ENCODE measurements around the gene MRGPRG. TPM values are rescaled to one million over a fixed set of nuclear protein-coding genes. Genes with fewer than 3 reads are reported as not detected.

MRGPRG gene
- total RNA-seq, 4 donors from 2014 or later = not detected

GRCh38 chr11:3243880-3244279 lies 25.3 kb upstream of the MRGPRG start:
- Histone ChIP-seq H3K4me1 (no peaks in the 10 kb centered on the region), H3K27ac (replicated peaks in 1 of 4) (no peak overlapping the region), H3K4me3 (no peak overlapping the region), H3K27me3 (peaks cover 0 to 8% (median 0%) of the 10 kb centered on the region in 4 donors), H3K9me3 (no peaks in the 10 kb centered on the region), H3K36me3 (no peaks in the 10 kb centered on the region)
- WGBS = 67% methylated on average over 1 of the region's 1 CpG
- no peak for TF ChIP-seq POLR2AphosphoS5 (IDR thresholded peaks at IDR 0.05)
- no peak for TF ChIP-seq EP300 (IDR thresholded peaks at IDR 0.05)
- no peak for TF ChIP-seq POLR2A (IDR thresholded peaks at IDR 0.05; ENCODE audit: low read depth)
- no peak for TF ChIP-seq CTCF (IDR thresholded peaks at IDR 0.05)
- intact Hi-C loops (cut with DNase I) = no loop called here
- DNase-seq (ENCODE audit: extremely low spot score) = no peak

GRCh38 chr11:3237119-3237518 lies 18.5 kb upstream of the MRGPRG start:
- H3K9me3 ChIP-seq = no peaks in the 10 kb centered on the region
- H3K4me1 ChIP-seq = peaks cover 0 to 2% (median 1%) of the 10 kb centered on the region in 4 donors
- H3K27me3 ChIP-seq = peaks cover 0 to 7% (median 0%) of the 10 kb centered on the region in 4 donors
- no peak overlapping the region for H3K27ac ChIP-seq (replicated peaks in 1 of 4)
- no peak for DNase-seq (ENCODE audit: extremely low spot score)
- WGBS = 95% methylated on average over 2 of the region's 2 CpGs
- no peak overlapping the region for H3K4me3 ChIP-seq
- TF ChIP-seq CTCF (IDR thresholded peaks at IDR 0.05) = no peak
- TF ChIP-seq EP300 (IDR thresholded peaks at IDR 0.05) = no peak
- TF ChIP-seq POLR2AphosphoS5 (IDR thresholded peaks at IDR 0.05) = no peak
- TF ChIP-seq POLR2A (IDR thresholded peaks at IDR 0.05; ENCODE audit: low read depth) = no peak
- intact Hi-C loops (cut with DNase I) = no loop called here
- H3K36me3 ChIP-seq = no peaks in the 10 kb centered on the region

- TF ChIP-seq EP300 (IDR thresholded peaks at IDR 0.05) (no peak), POLR2A (IDR thresholded peaks at IDR 0.05; ENCODE audit: low read depth) (no peak), POLR2AphosphoS5 (IDR thresholded peaks at IDR 0.05) (no peak), CTCF (IDR thresholded peaks at IDR 0.05) (no peak)
- intact Hi-C loops (cut with DNase I) = no loop called here
- Histone ChIP-seq H3K9me3 (no peaks in the 10 kb centered on the region), H3K27ac (replicated peaks in 1 of 4) (no peak overlapping the region), H3K4me1 (peaks cover 0 to 7% (median 6%) of the 10 kb centered on the region in 4 donors), H3K4me3 (no peak overlapping the region), H3K27me3 (peaks cover 0 to 26% (median 0%) of the 10 kb centered on the region in 4 donors), H3K36me3 (no peaks in the 10 kb centered on the region)
- WGBS = 71% methylated on average over 7 of the region's 7 CpGs
- no peak for DNase-seq (ENCODE audit: extremely low spot score)
These were observed 16.2 kb upstream of the MRGPRG start for GRCh38 chr11:3234846-3235245.

- Histone ChIP-seq H3K27me3 (peaks cover 0 to 40% (median 0%) of the 10 kb centered on the region in 4 donors), H3K4me3 (no peak overlapping the region), H3K9me3 (no peaks in the 10 kb centered on the region), H3K36me3 (no peaks in the 10 kb centered on the region), H3K27ac (replicated peaks in 1 of 4) (no peak overlapping the region), H3K4me1 (peaks cover 0 to 7% (median 6%) of the 10 kb centered on the region in 4 donors)
- intact Hi-C loops (cut with DNase I) = no loop called here
- TF ChIP-seq POLR2AphosphoS5 (IDR thresholded peaks at IDR 0.05) = no peak
- no peak for TF ChIP-seq CTCF (IDR thresholded peaks at IDR 0.05)
- TF ChIP-seq POLR2A (IDR thresholded peaks at IDR 0.05; ENCODE audit: low read depth) = no peak
- no peak for TF ChIP-seq EP300 (IDR thresholded peaks at IDR 0.05)
- WGBS = 85% methylated on average over 21 of the region's 21 CpGs
- DNase-seq (ENCODE audit: extremely low spot score) = no peak
These were observed 14.3 kb upstream of the MRGPRG start for GRCh38 chr11:3232956-3233355.

Data from esophagus muscularis mucosa (tissue), 4 donors.